H1 (cell line): ENCODE results near the gene IL2RA. TPM values are rescaled to one million over a fixed set of nuclear protein-coding genes. Genes with fewer than 3 reads are reported as not detected.

Experiments used
- CTCF ChIA-PET: fragments of 300-600 bp; sonication (Branson Sonifier 250); formaldehyde crosslinking; loops from one replicate; lab custom pipeline; 2021; ENCODE audit not compliant: partially characterized antibody; lab: Charles Lee
- POLR2A ChIA-PET: fragments of 300-600 bp; sonication (Branson Sonifier 250); formaldehyde crosslinking; loops from one replicate; lab custom pipeline; 2021; ENCODE audit warnings: inconsistent platforms; ENCODE audit not compliant: partially characterized antibody; lab: Charles Lee
- DNase-seq, 2 experiments: peaks; one replicate each; pipeline versions ENCODE4 v3.0.0 to v3.0.0-alpha.2; 2010 to 2022; ENCODE audit warnings: low spot score in 2 of 2, low read depth in 1 of 2, mixed read lengths in 1 of 2
- FAIRE-seq: peaks from 2 replicates; lab custom pipeline; 2011; peaks lifted over from hg19 to GRCh38; lab: Jason Lieb, UNC
- H2AFZ ChIP-seq: 2 replicates; pipeline ENCODE4 v1.8.1; 2012; ENCODE audit warnings: low read length, inconsistent platforms
- H2AK5ac ChIP-seq: 2 replicates; pipeline ENCODE4 v1.6.1; 2013; ENCODE audit warnings: low read depth, low read length
- H2BK120ac ChIP-seq: replicated peaks from 2 replicates; pipeline ENCODE3; 2013; ENCODE audit warnings: low read depth, low read length, inconsistent platforms
- H2BK12ac ChIP-seq: 2 replicates; pipeline ENCODE4 v1.6.1; 2013; ENCODE audit warnings: low read depth, low read length
- H2BK15ac ChIP-seq: 2 replicates; pipeline ENCODE4 v1.6.1; 2013; ENCODE audit warnings: low read length
- H2BK20ac ChIP-seq: 2 replicates; pipeline ENCODE4 v1.6.1; 2013; ENCODE audit warnings: low read length
- H2BK5ac ChIP-seq: 2 replicates; pipeline ENCODE4 v1.6.1; 2013; ENCODE audit warnings: low read depth, low read length
- H3K14ac ChIP-seq: 2 replicates; pipeline ENCODE4 v1.6.1; 2013; ENCODE audit warnings: inconsistent platforms; ENCODE audit not compliant: insufficient read length
- H3K18ac ChIP-seq: 2 replicates; pipeline ENCODE4 v1.6.1; 2013; ENCODE audit warnings: low read length; ENCODE audit errors: extremely low read depth
- H3K23ac ChIP-seq: 2 replicates; pipeline ENCODE4 v1.6.1; 2013; ENCODE audit warnings: inconsistent platforms; ENCODE audit not compliant: insufficient read length
- H3K23me2 ChIP-seq: 2 replicates; pipeline ENCODE4 v1.6.1; 2013; ENCODE audit warnings: low read depth, low read length
- H3K27ac ChIP-seq: 2 replicates; pipeline ENCODE4 v1.6.1; 2011; ENCODE audit warnings: low read depth, low read length, inconsistent platforms
- H3K27me3 ChIP-seq, 4 experiments: replicated peaks in 1 of 4; 1 replicate in 1 of 4; 2 replicates in 3 of 4; pipeline versions ENCODE4 v1.6.1 to v1.8.1; 2011 to 2013; ENCODE audit warnings: low read length in 3 of 4, mild to moderate bottlenecking in 3 of 4, inconsistent platforms in 2 of 4, mixed read lengths in 2 of 4, moderate library complexity in 1 of 4; ENCODE audit not compliant: control insufficient read depth in 3 of 4, insufficient read depth in 3 of 4; ENCODE audit errors: extremely low read depth in 1 of 4
- H3K36me3 ChIP-seq, 4 experiments: 2 replicates each; pipeline versions ENCODE4 v1.6.1 to v1.8.1; 2011 to 2013; ENCODE audit warnings: mild to moderate bottlenecking in 4 of 4, low read length in 3 of 4, moderate library complexity in 2 of 4, control low read depth in 1 of 4, inconsistent platforms in 1 of 4; ENCODE audit not compliant: insufficient read depth in 4 of 4, control insufficient read depth in 2 of 4
- H3K4ac ChIP-seq: replicated peaks from 2 replicates; pipeline ENCODE3; 2013; ENCODE audit warnings: low read length, low read depth, mixed read lengths, inconsistent platforms; ENCODE audit not compliant: insufficient read length
- H3K4me1 ChIP-seq, 4 experiments: replicated peaks in 1 of 4; 1 replicate in 1 of 4; 2 replicates in 3 of 4; pipeline versions ENCODE4 v1.6.1 to v1.8.1; 2011 to 2013; ENCODE audit warnings: low read length in 3 of 4, inconsistent platforms in 2 of 4, mixed read lengths in 1 of 4; ENCODE audit not compliant: insufficient read depth in 4 of 4, control insufficient read depth in 3 of 4
- H3K4me2 ChIP-seq, 2 experiments: 2 replicates each; pipeline versions ENCODE4 v1.6.1 to v1.8.1; 2011 to 2013; ENCODE audit warnings: low read depth in 2 of 2, low read length in 2 of 2, control low read depth in 1 of 2, inconsistent platforms in 1 of 2, mild to moderate bottlenecking in 1 of 2; ENCODE audit not compliant: insufficient read depth in 1 of 2
- H3K4me3 ChIP-seq, 4 experiments: fragments of 200-600, 300-600 bp in 1 of 4; sonication (generic), shearing (Covaris generic), sonication (Bioruptor Twin) in 1 of 4; 2 replicates each; pipeline versions ENCODE4 v1.5.1 to v1.8.1; 2011 to 2016; ENCODE audit warnings: low read length in 4 of 4, low read depth in 3 of 4, control low read depth in 2 of 4, inconsistent platforms in 2 of 4, mild to moderate bottlenecking in 2 of 4, mixed read lengths in 1 of 4, moderate library complexity in 1 of 4; ENCODE audit not compliant: insufficient read depth in 2 of 4; ENCODE audit errors: extremely low read depth in 1 of 4
- H3K56ac ChIP-seq: replicated peaks from 2 replicates; pipeline ENCODE3; 2013; ENCODE audit warnings: low read depth, mild to moderate bottlenecking, mixed read lengths, low read length, inconsistent platforms; ENCODE audit not compliant: insufficient read length
- H3K79me1 ChIP-seq: 2 replicates; pipeline ENCODE4 v1.6.1; 2013; ENCODE audit warnings: low read depth, low read length, control low read depth
- H3K79me2 ChIP-seq, 2 experiments: 2 replicates each; pipeline versions ENCODE4 v1.6.1 to v1.8.1; 2012 to 2013; ENCODE audit warnings: low read length in 2 of 2, mild to moderate bottlenecking in 2 of 2, inconsistent platforms in 1 of 2; ENCODE audit not compliant: insufficient read depth in 2 of 2, control insufficient read depth in 1 of 2
- H3K9ac ChIP-seq, 4 experiments: replicated peaks in 1 of 4; 1 replicate in 1 of 4; 2 replicates in 3 of 4; pipeline versions ENCODE4 v1.6.1 to v1.8.1; 2011 to 2013; ENCODE audit warnings: low read depth in 3 of 4, low read length in 3 of 4, control low read depth in 2 of 4, mild to moderate bottlenecking in 2 of 4, moderate library complexity in 2 of 4, inconsistent platforms in 1 of 4; ENCODE audit errors: extremely low read depth in 1 of 4
- H3K9me3 ChIP-seq, 2 experiments: 2 replicates each; pipeline versions ENCODE4 v1.6.1 to v1.8.1; 2012 to 2013; ENCODE audit warnings: mild to moderate bottlenecking in 2 of 2, moderate library complexity in 2 of 2, control low read depth in 1 of 2, inconsistent platforms in 1 of 2, low read depth in 1 of 2, low read length in 1 of 2, mixed read lengths in 1 of 2; ENCODE audit not compliant: insufficient read depth in 2 of 2
- H4K20me1 ChIP-seq, 2 experiments: replicated peaks in 1 of 2; 2 replicates each; pipeline versions ENCODE3 to v1.8.1; 2011 to 2013; ENCODE audit warnings: inconsistent platforms in 2 of 2, low read length in 2 of 2, mild to moderate bottlenecking in 1 of 2; ENCODE audit not compliant: insufficient read depth in 2 of 2, control insufficient read depth in 1 of 2
- H4K5ac ChIP-seq: 2 replicates; pipeline ENCODE4 v1.6.1; 2013; ENCODE audit warnings: low read length, low read depth, mixed read lengths, inconsistent platforms; ENCODE audit not compliant: insufficient read length
- H4K8ac ChIP-seq: 2 replicates; pipeline ENCODE4 v1.8.0; 2013; ENCODE audit warnings: mild to moderate bottlenecking, moderate library complexity, low read length, inconsistent platforms; ENCODE audit not compliant: insufficient read depth; ENCODE audit errors: extremely low read depth
- H4K91ac ChIP-seq: replicated peaks from 2 replicates; pipeline ENCODE3; 2013; ENCODE audit warnings: low read length, mixed read lengths, inconsistent platforms; ENCODE audit not compliant: insufficient read length
- BRCA1 ChIP-seq: IDR thresholded peaks from 2 replicates; pipeline ENCODE4 v1.6.1; 2012; ENCODE audit warnings: low read depth, low read length, improper control_type of control experiment
- CBX5 ChIP-seq: fragments of 300-800, 300-1000 bp; sonication (generic); IDR thresholded peaks from 2 replicates; pipeline ENCODE4 v1.7.1; 2016; ENCODE audit warnings: antibody characterized with exemption, low read length, low read depth
- HDAC6 ChIP-seq: IDR thresholded peaks from one replicate; pipeline ENCODE4 v1.7.1; 2012; ENCODE audit warnings: low read depth, mild to moderate bottlenecking, inconsistent platforms, low read length, moderate library complexity
- JUND ChIP-seq: IDR thresholded peaks from 2 replicates; pipeline ENCODE4 v1.6.1; 2011; ENCODE audit warnings: mild to moderate bottlenecking, improper control_type of control experiment, low read length
- SIRT6 ChIP-seq: IDR thresholded peaks from one replicate; pipeline ENCODE4 v1.7.1; 2012; ENCODE audit warnings: low read length, inconsistent platforms
- SP4 ChIP-seq: IDR thresholded peaks from 2 replicates; pipeline ENCODE4 v1.6.1; 2012; ENCODE audit warnings: low read length, inconsistent platforms
- TBP ChIP-seq: IDR thresholded peaks from 2 replicates; pipeline ENCODE4 v1.6.1; 2011; ENCODE audit warnings: low read depth, low read length, improper control_type of control experiment
- USF2 ChIP-seq: IDR thresholded peaks from 2 replicates; pipeline ENCODE4 v1.6.1; 2011; ENCODE audit warnings: low read length, improper control_type of control experiment
- WGBS, 2 experiments: shearing (Covaris generic) in 1 of 2; methylation state at CpG; one replicate each; pipeline versions ENCODE4 v1.1.6 to v1.1.7; 2013 to 2015; ENCODE audit warnings: low lambda C conversion rate in 2 of 2, mixed read lengths in 2 of 2, inconsistent platforms in 1 of 2, low coverage in 1 of 2, missing lambda C conversion rate in 1 of 2; ENCODE audit not compliant: insufficient replicate concordance in 2 of 2, insufficient coverage in 1 of 2, insufficient read length in 1 of 2; ENCODE audit errors: extremely low coverage in 1 of 2, missing lambda C conversion rate in 1 of 2; 5-methylcytosine and 5-hydroxymethylcytosine counted together
- polyA plus RNA-seq, 7 experiments: library from polyadenylated mRNA; depleted of rRNA in 3 of 7; stranded (reverse) in 5 of 7; unstranded in 2 of 7; fragments of >200 nt in 5 of 7; fragments of 200-250 nt in 2 of 7; gene quantifications; 1 replicate in 5 of 7; 2 replicates in 1 of 7; 4 replicates in 1 of 7; pipeline versions ENCODE4 v1.2.1 to v1.2.3, GENCODE V29; 2011 to 2013; ENCODE audit warnings: missing spikeins in 2 of 7, mixed read lengths in 2 of 7
- total RNA-seq: library from RNA; stranded (reverse); fragmentation: NEBNext Ultra II Directional; extraction: Animal tissue kit (Norgen Biotek cat#: 25700); gene quantifications from 2 replicates; pipeline ENCODE4 v1.2.1, GENCODE V29; 2021

The IL2RA gene
- total and polyA plus RNA-seq, 2 of the 8 experiments (the other 6 are each of a cell fraction or from before 2014, with no cell fraction given), result not detected

- Histone ChIP-seq H4K5ac (no peak overlapping the region), H2BK120ac (no peak overlapping the region), H3K4me3 (no peak overlapping the region), H4K8ac (no peak overlapping the region), H3K23me2 (no peaks in the 10 kb centered on the region), H3K4me2 (no peak overlapping the region), H3K4me1 (no peaks in the 10 kb centered on the region), H2BK15ac (no peak overlapping the region), H4K91ac (no peak overlapping the region), H3K27ac (no peak overlapping the region), H3K56ac (no peak overlapping the region), H3K14ac (no peak overlapping the region), H3K9me3 (no peaks in the 10 kb centered on the region), H2AFZ (no peak overlapping the region), H3K79me2 (no peaks in the 10 kb centered on the region), H3K4ac (no peak overlapping the region), H3K27me3 (no peaks in the 10 kb centered on the region), H3K79me1 (no peaks in the 10 kb centered on the region), H4K20me1 (no peaks in the 10 kb centered on the region), H2BK12ac (no peak overlapping the region), H3K36me3 (no peaks in the 10 kb centered on the region), H2BK5ac (no peak overlapping the region), H2AK5ac (no peak overlapping the region), H2BK20ac (no peak overlapping the region), H3K23ac (no peak overlapping the region), H3K9ac (no peak overlapping the region), H3K18ac (no peak overlapping the region)
- ChIA-PET POLR2A (interaction anchor here (0.5 to 1.2 kb wide), 2 partner anchors 8 kb away, joined by 3 read pairs; no protein-coding TSS in a partner anchor), CTCF (interaction anchor here (1.9 to 2.5 kb wide), 2 partner anchors 17 to 55 kb away, joined by 8 to 11 read pairs; no protein-coding TSS in a partner anchor)
- WGBS, 2 experiments, result 88% methylated on average over 11 of the region's 11 CpGs; no CpG with 5 or more reads in 1 of the 2 experiments
- no peak for TF ChIP-seq USF2
- TF ChIP-seq HDAC6, result no peak
- no peak for TF ChIP-seq SIRT6
- TF ChIP-seq SP4, result no peak
- TF ChIP-seq BRCA1, result no peak
- TF ChIP-seq JUND, result no peak
- no peak for TF ChIP-seq TBP
- no peak for TF ChIP-seq CBX5
- FAIRE-seq (no peak), DNase-seq (no peak)
These were observed 7.1 kb upstream of the IL2RA start for GRCh38 chr10:6069081-6069931.
